ENCODE measurements around the gene CDKN1C. TPM values are rescaled to one million over a fixed set of nuclear protein-coding genes. Genes with fewer than 3 reads are reported as not detected.

CDKN1C gene
- total RNA-seq, 4 donors from 2014 or later: 14.3 to 50.9 (median 37.3) TPM

DNA sequence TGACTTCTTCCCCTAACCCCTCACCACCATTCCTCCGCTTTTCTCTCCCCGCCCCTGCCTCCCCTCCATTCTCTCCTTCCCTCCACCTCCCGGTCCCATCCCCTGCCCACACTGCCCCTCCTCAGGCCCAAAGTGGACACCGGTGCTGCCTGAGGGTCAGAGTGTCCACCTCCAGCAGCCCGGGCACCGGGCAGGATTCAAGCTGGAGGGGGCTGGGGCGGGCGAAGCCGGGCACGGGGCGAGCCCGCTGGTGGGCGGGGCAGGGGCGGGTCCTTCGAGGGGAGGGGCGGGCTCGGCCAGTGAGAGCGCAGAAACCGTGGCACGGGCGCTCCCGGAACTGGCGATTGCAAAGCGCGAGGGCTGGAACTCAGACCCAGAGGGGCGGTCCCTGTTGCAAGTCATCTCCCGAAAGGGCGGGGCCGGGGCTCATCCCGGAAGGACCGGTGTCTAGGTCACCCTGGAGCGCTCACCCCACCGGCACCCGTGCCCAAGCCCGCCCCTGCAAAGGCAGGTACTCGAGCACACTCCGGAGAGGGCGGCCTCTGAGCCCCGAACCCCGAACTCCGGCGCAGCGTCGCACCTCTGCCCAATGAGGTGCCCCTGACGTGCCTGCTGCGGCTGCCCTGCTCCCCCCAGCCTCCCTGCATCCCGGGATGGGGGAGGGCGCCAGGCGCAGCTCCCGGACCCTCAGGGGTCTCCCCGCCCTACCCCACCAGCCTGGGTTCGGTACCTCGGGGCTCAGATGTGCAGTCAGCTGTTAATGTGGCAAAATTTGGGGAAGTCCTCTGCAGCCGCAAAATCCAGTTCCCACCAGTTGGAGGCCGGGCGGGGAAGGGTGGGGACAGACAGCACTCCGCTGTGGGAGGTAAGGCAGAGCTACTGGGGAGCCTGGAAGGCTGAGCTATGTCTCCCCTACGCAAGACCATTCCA, 16.5 kb upstream of the CDKN1C start:
- 20% methylated on average over 8 of the region's 58 CpGs for WGBS

DNA sequence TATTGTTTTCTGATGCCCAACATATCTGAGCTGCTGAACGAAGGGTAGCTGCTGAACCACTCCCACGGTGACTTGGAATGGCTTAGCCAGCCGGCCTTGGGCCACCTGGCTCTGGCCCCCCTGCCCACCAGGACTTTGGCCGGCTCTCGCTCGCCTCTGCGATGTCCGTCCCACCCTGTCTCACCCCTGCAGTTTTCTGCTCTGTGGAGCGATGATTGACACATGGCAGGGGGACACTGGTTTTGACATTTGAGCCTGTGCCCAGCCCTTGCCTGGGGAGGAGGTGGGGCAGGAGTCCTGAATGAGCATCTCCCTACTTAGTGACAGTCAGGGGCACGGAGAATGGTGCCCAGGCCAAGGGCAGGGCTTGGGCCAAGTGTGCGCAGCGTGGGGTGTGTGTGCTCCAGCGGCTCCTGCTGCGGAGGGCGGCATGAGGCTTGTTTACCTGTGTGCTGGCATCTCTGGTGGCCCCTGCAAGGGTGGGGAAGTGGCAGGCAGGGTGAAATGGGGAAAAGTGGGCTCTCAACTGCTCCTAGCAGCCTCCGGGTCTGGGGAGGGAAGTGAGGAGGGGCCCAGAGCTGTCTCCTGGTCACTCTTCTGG, 15.7 kb upstream of the CDKN1C start:
- no peak for DNase-seq (ENCODE audit: low spot score in 2 of 2)
- WGBS: 68% methylated on average over 13 of the region's 16 CpGs
- Histone ChIP-seq H3K4me3 (peak overlapping the region; percentile 56), H3K27ac (peak overlapping the region; percentile 81), H3K4me1 (peaks cover 52% of the 10 kb centered on the region), H3K27me3 (no peaks in the 10 kb centered on the region), H3K36me3 (no peaks in the 10 kb centered on the region), H3K9me3 (no peaks in the 10 kb centered on the region)
- TF ChIP-seq, protein P1, sequence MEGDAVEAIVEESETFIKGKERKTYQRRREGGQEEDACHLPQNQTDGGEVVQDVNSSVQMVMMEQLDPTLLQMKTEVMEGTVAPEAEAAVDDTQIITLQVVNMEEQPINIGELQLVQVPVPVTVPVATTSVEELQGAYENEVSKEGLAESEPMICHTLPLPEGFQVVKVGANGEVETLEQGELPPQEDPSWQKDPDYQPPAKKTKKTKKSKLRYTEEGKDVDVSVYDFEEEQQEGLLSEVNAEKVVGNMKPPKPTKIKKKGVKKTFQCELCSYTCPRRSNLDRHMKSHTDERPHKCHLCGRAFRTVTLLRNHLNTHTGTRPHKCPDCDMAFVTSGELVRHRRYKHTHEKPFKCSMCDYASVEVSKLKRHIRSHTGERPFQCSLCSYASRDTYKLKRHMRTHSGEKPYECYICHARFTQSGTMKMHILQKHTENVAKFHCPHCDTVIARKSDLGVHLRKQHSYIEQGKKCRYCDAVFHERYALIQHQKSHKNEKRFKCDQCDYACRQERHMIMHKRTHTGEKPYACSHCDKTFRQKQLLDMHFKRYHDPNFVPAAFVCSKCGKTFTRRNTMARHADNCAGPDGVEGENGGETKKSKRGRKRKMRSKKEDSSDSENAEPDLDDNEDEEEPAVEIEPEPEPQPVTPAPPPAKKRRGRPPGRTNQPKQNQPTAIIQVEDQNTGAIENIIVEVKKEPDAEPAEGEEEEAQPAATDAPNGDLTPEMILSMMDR (IDR thresholded peaks at IDR 0.05): no peak
- TF ChIP-seq POLR2A (IDR thresholded peaks at IDR 0.05): no peak
- no peak for TF ChIP-seq POLR2AphosphoS5 (IDR thresholded peaks at IDR 0.05)
- no peak for TF ChIP-seq EP300 (IDR thresholded peaks at IDR 0.05)

More for the DNA sequence above, 16.5 kb upstream of the CDKN1C start:
- H3K27ac ChIP-seq: peak overlapping the region; percentile 81
- H3K4me1 ChIP-seq: peaks cover 52% of the 10 kb centered on the region
- peak in 1 of 3 donors; percentile 42 for TF ChIP-seq POLR2AphosphoS5 (IDR thresholded peaks at IDR 0.05)
- TF ChIP-seq POLR2A (IDR thresholded peaks at IDR 0.05): no peak
- TF ChIP-seq, protein P1 (IDR thresholded peaks at IDR 0.05): no peak
- no peak for TF ChIP-seq EP300 (IDR thresholded peaks at IDR 0.05)
- H3K36me3 ChIP-seq: no peaks in the 10 kb centered on the region
- H3K4me3 ChIP-seq: peak overlapping the region; percentile 56
- peak; percentile 98 to 99 for DNase-seq (ENCODE audit: low spot score in 2 of 2)
- H3K9me3 ChIP-seq: no peaks in the 10 kb centered on the region
- H3K27me3 ChIP-seq: no peaks in the 10 kb centered on the region

DNA sequence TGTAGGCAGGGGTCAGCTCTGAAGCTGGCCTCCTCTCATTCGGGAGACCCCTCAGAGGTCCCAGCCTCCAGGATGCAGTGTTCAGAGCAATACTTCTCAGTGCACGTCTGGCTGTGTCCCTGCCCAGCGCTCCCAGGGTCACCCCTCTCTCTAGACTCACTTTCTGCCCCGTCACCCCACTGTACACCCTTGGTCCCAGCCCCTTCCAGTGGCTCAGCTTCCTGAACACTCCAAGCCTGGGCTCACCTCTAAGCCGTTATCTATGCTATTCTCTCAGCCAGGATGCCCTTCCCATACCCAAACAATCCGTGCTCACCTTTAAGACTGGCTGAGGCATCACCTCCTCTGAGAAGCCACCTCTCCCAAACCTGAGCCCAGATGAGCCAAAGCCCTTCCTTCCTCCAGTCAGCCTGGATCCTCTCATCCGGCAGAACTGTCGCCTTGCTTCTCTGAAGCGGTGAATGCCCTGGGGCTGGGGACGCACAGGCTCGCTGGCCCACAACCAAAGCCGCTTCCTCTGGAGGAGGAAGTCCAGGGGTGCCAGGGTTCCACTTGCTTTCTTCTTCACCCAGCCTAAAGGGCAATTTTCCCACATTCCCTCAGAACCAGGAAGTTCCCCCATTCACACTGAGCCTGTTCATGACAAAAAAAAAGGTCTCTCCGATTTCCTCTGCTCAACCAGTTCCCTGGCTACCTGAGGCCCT, 13.7 kb upstream of the CDKN1C start:
- Histone ChIP-seq H3K9me3 (no peaks in the 10 kb centered on the region), H3K27ac (peak overlapping the region; percentile 64), H3K36me3 (no peaks in the 10 kb centered on the region), H3K4me3 (no peak overlapping the region), H3K4me1 (peaks cover 46% of the 10 kb centered on the region), H3K27me3 (no peaks in the 10 kb centered on the region)
- WGBS: 50% methylated on average over 13 of the region's 13 CpGs
- DNase-seq (ENCODE audit: low spot score in 2 of 2): no peak
- TF ChIP-seq POLR2AphosphoS5 (IDR thresholded peaks at IDR 0.05): no peak
- no peak for TF ChIP-seq EP300 (IDR thresholded peaks at IDR 0.05)
- TF ChIP-seq POLR2A (IDR thresholded peaks at IDR 0.05): no peak
- TF ChIP-seq, protein P1 (IDR thresholded peaks at IDR 0.05): no peak

DNA sequence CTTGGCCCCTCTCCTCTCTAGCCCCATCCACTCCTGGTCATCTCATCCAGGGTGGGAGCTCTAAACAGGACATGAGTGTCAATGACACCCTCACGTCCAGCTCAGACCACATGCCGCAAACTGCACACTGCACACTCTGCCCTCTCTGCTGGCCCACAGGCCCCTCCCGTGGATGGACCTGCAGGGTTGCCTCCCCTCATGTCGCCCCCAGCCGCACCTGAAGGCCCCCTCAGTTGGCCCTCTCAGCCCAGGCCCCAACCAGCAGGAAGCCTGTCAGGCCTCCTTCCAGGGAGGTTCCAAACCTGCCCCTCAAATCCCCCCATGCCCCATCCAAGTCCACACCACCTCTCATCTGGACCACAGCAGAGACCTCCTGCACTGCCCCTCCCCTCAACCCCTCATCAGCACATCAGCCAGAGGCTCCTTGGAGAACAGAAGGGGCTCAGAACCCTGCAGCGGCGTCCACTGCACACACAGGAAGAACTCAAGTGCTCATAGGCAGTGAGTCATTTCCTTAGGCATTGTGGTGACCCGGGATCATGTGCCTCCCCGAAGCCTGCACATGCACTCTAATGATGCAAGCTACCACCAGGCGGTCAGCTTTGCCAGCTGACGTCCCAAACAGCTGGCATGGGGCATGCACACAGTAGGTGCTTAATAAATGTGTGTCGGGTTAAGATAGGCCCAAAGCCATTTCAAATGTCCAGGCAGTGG, 12.9 kb upstream of the CDKN1C start:
- 70% methylated on average over 12 of the region's 12 CpGs for WGBS
- Histone ChIP-seq H3K36me3 (no peaks in the 10 kb centered on the region), H3K27me3 (no peaks in the 10 kb centered on the region), H3K4me1 (peaks cover 39% of the 10 kb centered on the region), H3K9me3 (no peaks in the 10 kb centered on the region), H3K27ac (peak overlapping the region; percentile 64), H3K4me3 (no peak overlapping the region)
- TF ChIP-seq, protein P1 (IDR thresholded peaks at IDR 0.05): no peak
- no peak for TF ChIP-seq POLR2AphosphoS5 (IDR thresholded peaks at IDR 0.05)
- TF ChIP-seq POLR2A (IDR thresholded peaks at IDR 0.05): no peak
- no peak for TF ChIP-seq EP300 (IDR thresholded peaks at IDR 0.05)
- no peak for DNase-seq (ENCODE audit: low spot score in 2 of 2)
